Neural cell (in vitro differentiated cells): Measurements from ENCODE around the gene OS9. TPM values are rescaled to one million over a fixed set of nuclear protein-coding genes. Genes with fewer than 3 reads are reported as not detected.
"Not testable (repeated sequence)": the region's sequence is repeated elsewhere in the genome, so short reads cannot be mapped to it uniquely, and the experiment has no call there.

Experiments
- H2AFZ ChIP-seq: fragments of 200-600, 300-800 bp; sonication (generic), shearing (Covaris generic); 2 replicates; pipeline ENCODE4 v1.6.0; 2014; ENCODE audit warnings: low read depth, mild to moderate bottlenecking, antibody characterized with exemption, low read length, moderate library complexity
- H3F3A ChIP-seq: fragments of 200-600 bp; shearing (Covaris generic); 2 replicates; pipeline ENCODE4 v1.6.1; 2016; ENCODE audit warnings: mild to moderate bottlenecking, moderate library complexity, mixed read lengths, antibody characterized with exemption, low read length; ENCODE audit not compliant: insufficient read depth, poor library complexity, severe bottlenecking
- H3K27ac ChIP-seq: fragments of 200-600, 300-800 bp; sonication (generic), shearing (Covaris generic); 2 replicates; pipeline ENCODE4 v1.5.1; 2014; ENCODE audit warnings: mild to moderate bottlenecking, low read length, moderate library complexity
- H3K27me3 ChIP-seq: fragments of 300-800, 200-600 bp; sonication (generic), shearing (Covaris generic); 2 replicates; pipeline ENCODE4 v1.6.0; 2014; ENCODE audit warnings: mild to moderate bottlenecking, low read depth, low read length, moderate library complexity; ENCODE audit not compliant: insufficient read depth
- H3K36me3 ChIP-seq: fragments of 300-800, 200-600 bp; sonication (generic), shearing (Covaris generic); 2 replicates; pipeline ENCODE4 v1.5.1; 2014; ENCODE audit warnings: mild to moderate bottlenecking, antibody characterized with exemption, low read length, moderate library complexity; ENCODE audit not compliant: insufficient read depth
- H3K4me2 ChIP-seq: fragments of 300-800, 200-600 bp; sonication (generic), shearing (Covaris generic); 2 replicates; pipeline ENCODE4 v1.6.0; 2014; ENCODE audit warnings: mild to moderate bottlenecking, low read length
- H3K4me3 ChIP-seq: fragments of 300-800, 200-600 bp; sonication (generic), shearing (Covaris generic); 2 replicates; pipeline ENCODE4 v1.5.1; 2014; ENCODE audit warnings: mild to moderate bottlenecking, low read length, moderate library complexity
- H3K79me2 ChIP-seq: fragments of 200-600 bp; shearing (Covaris generic); replicated peaks from 2 replicates; pipeline ENCODE4 v1.6.0; 2014; ENCODE audit warnings: mild to moderate bottlenecking, low read length, moderate library complexity; ENCODE audit not compliant: insufficient read depth
- H3K9ac ChIP-seq: fragments of 300-800, 200-600 bp; sonication (generic), shearing (Covaris generic); 2 replicates; pipeline ENCODE4 v1.6.1; 2016; ENCODE audit warnings: mild to moderate bottlenecking, low read length, mixed read lengths
- H3K9me2 ChIP-seq: fragments of 200-600 bp; shearing (Covaris generic); 2 replicates; pipeline ENCODE4 v1.6.1; 2016; ENCODE audit warnings: mild to moderate bottlenecking, low read length, mixed read lengths; ENCODE audit not compliant: insufficient read depth
- H3K9me3 ChIP-seq: fragments of 200-600, 300-800 bp; sonication (generic), shearing (Covaris generic); 2 replicates; pipeline ENCODE4 v1.6.1; 2016; ENCODE audit warnings: mild to moderate bottlenecking, mixed run types, low read length, moderate library complexity, mixed read lengths
- H4K20me1 ChIP-seq: fragments of 200-600 bp; shearing (Covaris generic); 2 replicates; pipeline ENCODE4 v1.6.1; 2016; ENCODE audit warnings: mild to moderate bottlenecking, mixed run types; ENCODE audit not compliant: insufficient read depth
- CTCF ChIP-seq: fragments of 450-650 bp; IDR thresholded peaks from 2 replicates; pipeline ENCODE4 v1.5.1; 2014; ENCODE audit warnings: antibody characterized with exemption, mild to moderate bottlenecking, moderate library complexity; ENCODE audit not compliant: poor library complexity, severe bottlenecking
- EP300 ChIP-seq: fragments of 450-650 bp; conservative IDR thresholded peaks from 2 replicates; pipeline ENCODE4 v1.6.1; 2014; ENCODE audit warnings: antibody characterized with exemption, mild to moderate bottlenecking, moderate library complexity; ENCODE audit not compliant: poor library complexity, severe bottlenecking
- EZH2 ChIP-seq: fragments of 200-600, 300-800 bp; shearing (Covaris generic), sonication (generic); IDR thresholded peaks from 2 replicates; pipeline ENCODE4 v1.6.1; 2014; ENCODE audit warnings: antibody characterized with exemption, low read length, borderline replicate concordance, mild to moderate bottlenecking; ENCODE audit not compliant: insufficient read depth, poor library complexity, severe bottlenecking
- MXI1 ChIP-seq: fragments of 450-650 bp; conservative IDR thresholded peaks from 2 replicates; pipeline ENCODE4 v1.6.1; 2014; ENCODE audit warnings: antibody characterized with exemption, mild to moderate bottlenecking; ENCODE audit not compliant: poor library complexity, severe bottlenecking
- POLR2AphosphoS5 ChIP-seq: IDR thresholded peaks from 2 replicates; pipeline ENCODE4 v1.6.1; 2012
- RAD21 ChIP-seq: fragments of 450-650 bp; conservative IDR thresholded peaks from 2 replicates; pipeline ENCODE4 v1.6.1; 2014; ENCODE audit warnings: antibody characterized with exemption, mild to moderate bottlenecking, moderate library complexity
- REST ChIP-seq: IDR thresholded peaks from 2 replicates; pipeline ENCODE4 v1.6.1; 2012; ENCODE audit warnings: borderline replicate concordance
- SMC3 ChIP-seq: fragments of 450-650 bp; conservative IDR thresholded peaks from 2 replicates; pipeline ENCODE4 v1.6.1; 2014; ENCODE audit warnings: antibody characterized with exemption, mild to moderate bottlenecking, moderate library complexity; ENCODE audit not compliant: poor library complexity
- TAF1 ChIP-seq: IDR thresholded peaks from 2 replicates; pipeline ENCODE4 v1.6.1; 2012; ENCODE audit warnings: low read depth
- polyA plus RNA-seq: library from polyadenylated mRNA; depleted of rRNA; stranded (reverse); fragments of >200 nt; gene quantifications from 2 replicates; pipeline ENCODE4 v1.2.3, GENCODE V29; 2014

Gene OS9
- polyA plus RNA-seq, 1 donor from 2014 or later: 248 TPM

- no peaks in the 10 kb centered on the region for H3K79me2 ChIP-seq
- H3K27ac ChIP-seq: no peak overlapping the region
- TF ChIP-seq MXI1: no peak
- no peak for TF ChIP-seq RAD21
- TF ChIP-seq EZH2: no peak
- no peak for TF ChIP-seq SMC3
- no peaks in the 10 kb centered on the region for H3K9me3 ChIP-seq
- no peaks in the 10 kb centered on the region for H3K9me2 ChIP-seq
- no peaks in the 10 kb centered on the region for H4K20me1 ChIP-seq
- H3K4me2 ChIP-seq: no peak overlapping the region
- no peaks in the 10 kb centered on the region for H3K27me3 ChIP-seq
- H3K4me3 ChIP-seq: no peak overlapping the region
- H3K9ac ChIP-seq: no peak overlapping the region
- H2AFZ ChIP-seq: no peak overlapping the region
- no peaks in the 10 kb centered on the region for H3F3A ChIP-seq
- no peaks in the 10 kb centered on the region for H3K36me3 ChIP-seq
These were observed 26.1 kb downstream of the OS9 start for GRCh38 chr12:57719777-57720605.

GRCh38 chr12:57720606-57721595, 27.0 kb downstream of the OS9 start:
- H3F3A ChIP-seq: no peaks in the 10 kb centered on the region
- H3K27ac ChIP-seq: no peak overlapping the region
- H4K20me1 ChIP-seq: no peaks in the 10 kb centered on the region
- TF ChIP-seq TAF1 (no peak), POLR2AphosphoS5 (no peak), RAD21 (no peak), SMC3 (no peak), CTCF (no peak), MXI1 (no peak), REST (no peak), EP300 (no peak)
- peaks cover 3% of the 10 kb centered on the region for H3K27me3 ChIP-seq
- H3K9me2 ChIP-seq: no peaks in the 10 kb centered on the region
- no peak overlapping the region for H2AFZ ChIP-seq
- H3K36me3 ChIP-seq: no peaks in the 10 kb centered on the region
- no peak overlapping the region for H3K4me3 ChIP-seq
- H3K9me3 ChIP-seq: no peaks in the 10 kb centered on the region
- H3K4me2 ChIP-seq: no peak overlapping the region
- H3K79me2 ChIP-seq: no peaks in the 10 kb centered on the region
- H3K9ac ChIP-seq: no peak overlapping the region

GRCh38 chr12:57721846-57722608, 28.1 kb downstream of the OS9 start:
- H3K9ac ChIP-seq, H3K9me3 ChIP-seq, H3K36me3 ChIP-seq, H3K27ac ChIP-seq, H3F3A ChIP-seq, H3K4me2 ChIP-seq, H4K20me1 ChIP-seq, H3K4me3 ChIP-seq, H3K79me2 ChIP-seq, H2AFZ ChIP-seq, H3K9me2 ChIP-seq: not testable (repeated sequence)
- peaks cover 14% of the 10 kb centered on the region for H3K27me3 ChIP-seq
